Tibial nerve (tissue), 4 donors: ENCODE data around the gene CRYBG1. TPM values are rescaled to one million over a fixed set of nuclear protein-coding genes. Genes with fewer than 3 reads are reported as not detected.

Experiments
- DNase-seq, 2 donors: peaks; one replicate each; pipeline ENCODE4 v3.0.0-alpha.2; 2019; ENCODE audit warnings: low spot score in 2 of 2
- H3K27ac ChIP-seq, 4 donors: fragments of 200-600 bp; sonication (generic) in 3 of 4; one replicate each; pipeline ENCODE4 v1.5.1; 2017 to 2019; ENCODE audit warnings: mild to moderate bottlenecking in 1 of 4
- H3K27me3 ChIP-seq, 2 donors: fragments of 200-600 bp; sonication (generic) in 1 of 2; one replicate each; pipeline versions ENCODE4 v1.5.1 to v1.6.0; 2017 to 2019
- H3K36me3 ChIP-seq, 3 donors: fragments of 200-600 bp; sonication (generic); one replicate each; pipeline ENCODE4 v1.5.1; 2018 to 2019
- H3K4me1 ChIP-seq, 4 donors: fragments of 200-600 bp; sonication (generic) in 3 of 4; one replicate each; pipeline ENCODE4 v1.5.1; 2017 to 2019
- H3K4me3 ChIP-seq, 4 donors: fragments of 200-600 bp; sonication (generic) in 3 of 4; one replicate each; pipeline ENCODE4 v1.5.1; 2017 to 2019; ENCODE audit warnings: mild to moderate bottlenecking in 1 of 4, moderate library complexity in 1 of 4
- H3K9me3 ChIP-seq, 4 donors: fragments of 200-600 bp; sonication (generic) in 3 of 4; one replicate each; pipeline ENCODE4 v1.5.1; 2017 to 2019
- CTCF ChIP-seq, 5 experiments: fragments of 200-600 bp in 3 of 5; fragments of 450-650 bp in 2 of 5; sonication (generic) in 3 of 5; IDR thresholded peaks; one replicate each; pipeline ENCODE4 v1.5.1; 2016 to 2019; ENCODE audit warnings: antibody characterized with exemption in 5 of 5, mild to moderate bottlenecking in 3 of 5, moderate library complexity in 2 of 5
- EP300 ChIP-seq, 2 donors: sonication (generic); formaldehyde crosslinking; IDR thresholded peaks; one replicate each; pipeline ENCODE4 v1.6.1; 2017; ENCODE audit warnings: antibody characterized with exemption in 2 of 2, mild to moderate bottlenecking in 1 of 2
- POLR2A ChIP-seq, 2 donors: fragments of 450-650 bp; IDR thresholded peaks; one replicate each; pipeline ENCODE4 v1.6.1; 2017; ENCODE audit warnings: antibody characterized with exemption in 2 of 2, mild to moderate bottlenecking in 2 of 2, moderate library complexity in 2 of 2
- WGBS, 2 donors: methylation state at CpG; one replicate each; pipeline ENCODE4 v1.1.5; 2018; 5-methylcytosine and 5-hydroxymethylcytosine counted together
- total RNA-seq, 4 donors: library from RNA; depleted of rRNA; stranded (reverse); fragments of >200 nt; gene quantifications; one replicate each; pipeline ENCODE4 v1.1.0, GENCODE V29; 2016

CRYBG1 gene
- total RNA-seq, 4 donors from 2014 or later = 5.9 to 15.3 (median 8.1) TPM

GRCh38 chr6:106527979-106528378 lies 167.5 kb downstream of the CRYBG1 start:
- Histone ChIP-seq H3K4me3 (no peak overlapping the region), H3K36me3 (peaks cover 0 to 24% (median 4%) of the 10 kb centered on the region in 3 donors), H3K27me3 (no peaks in the 10 kb centered on the region), H3K4me1 (peaks cover 0 to 4% (median 0%) of the 10 kb centered on the region in 4 donors), H3K27ac (no peak overlapping the region), H3K9me3 (no peaks in the 10 kb centered on the region)
- WGBS, 2 donors = 55 to 61% methylated on average over 3 of the region's 3 CpGs
- no peak for DNase-seq
- no peak for TF ChIP-seq POLR2A (IDR thresholded peaks at IDR 0.05)
- no peak for TF ChIP-seq CTCF (IDR thresholded peaks at IDR 0.05)
- TF ChIP-seq EP300 (IDR thresholded peaks at IDR 0.05) = no peak

GRCh38 chr6:106528521-106528920 lies 168.0 kb downstream of the CRYBG1 start:
- Histone ChIP-seq H3K36me3 (peaks cover 0 to 30% (median 5%) of the 10 kb centered on the region in 3 donors), H3K4me1 (peaks cover 0 to 4% (median 0%) of the 10 kb centered on the region in 4 donors), H3K4me3 (no peak overlapping the region), H3K27me3 (no peaks in the 10 kb centered on the region), H3K27ac (no peak overlapping the region), H3K9me3 (no peaks in the 10 kb centered on the region)
- DNase-seq = no peak
- WGBS, 2 donors = 89 to 93% methylated on average over 2 of the region's 2 CpGs
- TF ChIP-seq POLR2A (IDR thresholded peaks at IDR 0.05) = no peak
- TF ChIP-seq CTCF (IDR thresholded peaks at IDR 0.05) = no peak
- no peak for TF ChIP-seq EP300 (IDR thresholded peaks at IDR 0.05)

DNA sequence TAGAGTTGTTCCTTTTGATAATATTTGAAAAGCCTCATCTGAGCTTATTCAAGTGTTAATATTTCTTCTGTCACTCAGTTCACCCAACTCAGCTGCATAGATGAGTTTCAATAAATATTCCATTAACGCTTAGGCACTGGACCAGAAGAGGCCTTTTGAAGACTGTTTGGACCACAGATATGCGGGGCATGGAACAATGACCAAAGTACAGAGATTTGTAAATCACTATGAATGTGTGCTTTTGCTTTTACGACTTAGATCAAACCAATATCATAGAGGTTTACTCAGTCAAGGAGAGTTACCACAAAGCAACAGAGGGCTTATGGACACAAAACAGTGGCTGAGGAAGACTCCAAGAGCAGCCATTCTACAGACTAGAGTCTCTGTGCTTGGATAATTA lies 168.9 kb downstream of the CRYBG1 start:
- H3K9me3 ChIP-seq = no peaks in the 10 kb centered on the region
- H3K4me1 ChIP-seq = peaks cover 0 to 4% (median 0%) of the 10 kb centered on the region in 4 donors
- peaks cover 0 to 33% (median 5%) of the 10 kb centered on the region in 3 donors for H3K36me3 ChIP-seq
- no peak for DNase-seq
- no peak overlapping the region for H3K27ac ChIP-seq
- 88 to 95% methylated on average over 3 of the region's 3 CpGs for WGBS, 2 donors
- no peaks in the 10 kb centered on the region for H3K27me3 ChIP-seq
- no peak for TF ChIP-seq POLR2A (IDR thresholded peaks at IDR 0.05)
- TF ChIP-seq EP300 (IDR thresholded peaks at IDR 0.05) = no peak
- no peak for TF ChIP-seq CTCF (IDR thresholded peaks at IDR 0.05)
- no peak overlapping the region for H3K4me3 ChIP-seq

DNA sequence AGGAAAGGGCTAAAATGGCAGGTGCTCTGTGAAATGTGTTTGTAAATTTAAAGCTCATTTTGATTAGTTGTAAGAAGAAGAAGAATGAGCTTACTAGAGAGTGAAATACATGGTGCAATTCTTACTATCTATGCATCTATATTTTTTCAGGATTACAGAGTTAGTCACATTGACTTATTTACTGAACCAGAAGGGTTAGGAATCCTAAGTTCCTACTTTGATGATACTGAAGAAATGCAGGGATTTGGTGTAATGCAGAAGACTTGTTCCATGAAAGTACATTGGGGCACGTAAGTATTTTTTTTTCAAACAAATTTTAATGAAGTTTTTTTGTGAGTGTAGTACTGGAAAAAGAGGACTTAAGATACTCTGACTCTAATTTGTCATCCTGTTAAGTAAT lies 169.5 kb downstream of the CRYBG1 start:
- H3K36me3 ChIP-seq = peaks cover 0 to 33% (median 5%) of the 10 kb centered on the region in 3 donors
- no peaks in the 10 kb centered on the region for H3K27me3 ChIP-seq
- no peak for DNase-seq
- no peak for TF ChIP-seq CTCF (IDR thresholded peaks at IDR 0.05)
- H3K27ac ChIP-seq = no peak overlapping the region
- H3K4me3 ChIP-seq = no peak overlapping the region
- no peaks in the 10 kb centered on the region for H3K9me3 ChIP-seq
- peaks cover 0 to 4% (median 0%) of the 10 kb centered on the region in 4 donors for H3K4me1 ChIP-seq
- WGBS, 2 donors = 94 to 95% methylated on average over 1 of the region's 1 CpG

DNA sequence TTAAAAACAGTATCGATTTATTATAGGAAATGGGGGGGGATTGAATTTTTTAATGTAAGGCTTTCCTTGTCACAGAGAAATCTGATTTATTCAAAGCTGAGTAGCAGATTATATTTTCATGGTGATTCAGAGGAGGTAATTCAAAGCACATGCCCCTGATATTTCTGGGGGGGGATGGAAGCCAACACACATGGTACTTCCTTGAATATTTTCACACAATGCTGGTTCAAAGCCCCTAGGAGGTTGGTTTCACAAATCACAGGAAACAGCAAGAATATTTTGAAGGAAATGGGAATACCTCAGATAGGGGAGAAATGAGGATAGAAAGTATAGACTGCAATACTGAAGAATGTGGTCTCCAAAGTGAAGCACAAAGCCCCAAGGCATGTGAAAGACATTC lies 170.0 kb downstream of the CRYBG1 start:
- WGBS, 2 donors = 85 to 91% methylated on average over 1 of the region's 1 CpG
- Histone ChIP-seq H3K4me1 (peaks cover 0 to 4% (median 0%) of the 10 kb centered on the region in 4 donors), H3K4me3 (no peak overlapping the region)

More for the DNA sequence above, 170.0 kb downstream of the CRYBG1 start:
- TF ChIP-seq EP300 (IDR thresholded peaks at IDR 0.05) = no peak
- no peak for TF ChIP-seq CTCF (IDR thresholded peaks at IDR 0.05)
- TF ChIP-seq POLR2A (IDR thresholded peaks at IDR 0.05) = no peak
- Histone ChIP-seq H3K27me3 (no peaks in the 10 kb centered on the region), H3K9me3 (no peaks in the 10 kb centered on the region), H3K27ac (no peak overlapping the region), H3K36me3 (peaks cover 0 to 33% (median 5%) of the 10 kb centered on the region in 3 donors)
- DNase-seq = no peak
